Muscle of arm (tissue), 12 donors: ENCODE data around the gene GPSM3. TPM values are rescaled to one million over a fixed set of nuclear protein-coding genes. Genes with fewer than 3 reads are reported as not detected.
A peak's percentile ranks its signal among the peaks of the same experiment; 100 is the strongest.
"Not testable (repeated sequence)": the region's sequence is repeated elsewhere in the genome, so short reads cannot be mapped to it uniquely, and the experiment has no call there.

ENCODE experiments used
- DNase-seq: peaks from one replicate; pipeline ENCODE4 v3.0.0-alpha.2; 2013
- polyA plus RNA-seq, 12 donors: library from polyadenylated mRNA; unstranded; fragments of 120-200 nt; gene quantifications; one replicate each; pipeline ENCODE4 v1.2.1, GENCODE V29; 2013; ENCODE audit not compliant: insufficient read length in 12 of 12

The GPSM3 gene
- polyA plus RNA-seq, 12 donors: 4.5 to 18.0 (median 6.5) TPM; not detected in 1

DNA sequence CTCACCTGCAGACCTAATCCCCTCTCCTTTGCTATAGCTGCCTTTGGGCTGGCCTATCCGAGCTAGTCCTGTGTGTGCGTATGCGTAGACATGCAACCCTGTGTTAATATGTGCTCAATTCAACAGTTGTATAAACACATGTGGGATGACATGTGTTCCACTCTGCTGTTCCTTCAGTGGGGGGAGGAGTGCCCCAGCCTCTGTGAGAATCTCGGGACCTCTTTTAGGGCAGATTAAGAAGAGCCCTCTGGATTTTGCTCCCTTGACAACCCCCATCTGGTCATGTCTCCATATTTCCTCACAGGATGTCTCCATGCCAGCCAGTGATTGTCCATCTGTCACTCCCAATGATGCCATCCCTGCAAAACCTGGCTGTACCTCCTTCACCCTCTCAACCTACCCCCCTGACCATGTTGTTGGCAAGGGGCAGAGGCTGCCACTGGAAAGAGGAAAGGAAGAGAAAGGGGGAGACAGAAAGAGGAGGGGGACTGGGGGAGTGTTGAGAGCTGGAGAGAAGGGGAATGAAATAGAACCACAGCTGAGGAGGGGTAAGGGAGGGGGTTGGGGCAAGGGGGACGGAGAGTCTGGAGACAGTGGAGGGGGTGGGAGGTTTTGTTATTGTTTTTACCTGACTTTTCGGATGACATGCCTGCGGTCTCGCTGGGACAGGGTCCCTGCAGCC lies 41.1 kb downstream of the GPSM3 start:
- no peak for DNase-seq

DNA sequence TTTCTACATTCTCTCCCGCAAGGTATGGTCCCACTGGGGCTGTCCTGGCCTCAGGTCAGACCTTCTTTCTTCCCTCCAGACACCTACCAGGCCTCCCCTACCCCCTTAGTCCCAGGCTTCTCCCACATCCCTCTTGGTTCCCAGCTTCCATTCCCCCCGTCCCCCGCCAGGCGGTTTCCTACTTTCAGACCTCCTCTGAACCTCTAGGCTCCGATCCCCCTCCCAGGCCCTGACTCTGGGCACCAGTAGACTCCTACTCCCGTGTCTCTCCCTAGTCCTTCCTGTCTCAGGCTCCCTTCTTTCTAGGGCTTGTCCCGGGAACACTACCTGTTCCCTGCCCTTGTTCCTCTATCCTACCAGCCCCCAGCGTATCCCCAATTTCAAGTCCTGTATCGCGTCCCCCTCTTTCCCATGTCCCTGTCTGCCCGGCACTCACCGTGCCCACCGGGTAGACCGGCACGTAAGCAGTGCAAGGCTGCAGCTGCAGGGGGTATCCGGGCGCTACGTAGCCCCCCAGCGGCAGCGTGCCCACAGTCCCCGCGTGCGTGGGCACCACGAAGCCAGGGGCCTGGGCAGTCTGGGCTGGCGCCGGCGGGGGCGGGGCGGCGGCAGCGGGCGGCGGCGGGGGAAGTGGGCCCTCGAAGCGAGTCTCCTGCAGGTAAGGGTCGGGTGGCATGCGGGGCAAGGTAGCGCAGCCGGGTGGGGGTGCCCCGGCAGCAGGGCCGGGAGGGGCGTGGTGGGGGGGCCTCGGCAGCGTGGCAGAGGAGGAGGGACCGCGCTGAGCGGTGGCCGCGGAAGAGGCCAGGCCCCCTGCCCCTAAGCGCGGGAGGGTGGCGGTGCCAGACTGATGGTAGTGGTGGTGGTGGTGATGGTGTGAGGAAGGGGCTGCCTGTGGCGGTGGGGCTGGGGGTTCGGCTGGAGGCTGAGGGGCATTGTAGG lies 42.2 kb downstream of the GPSM3 start:
- DNase-seq: no peak

DNA sequence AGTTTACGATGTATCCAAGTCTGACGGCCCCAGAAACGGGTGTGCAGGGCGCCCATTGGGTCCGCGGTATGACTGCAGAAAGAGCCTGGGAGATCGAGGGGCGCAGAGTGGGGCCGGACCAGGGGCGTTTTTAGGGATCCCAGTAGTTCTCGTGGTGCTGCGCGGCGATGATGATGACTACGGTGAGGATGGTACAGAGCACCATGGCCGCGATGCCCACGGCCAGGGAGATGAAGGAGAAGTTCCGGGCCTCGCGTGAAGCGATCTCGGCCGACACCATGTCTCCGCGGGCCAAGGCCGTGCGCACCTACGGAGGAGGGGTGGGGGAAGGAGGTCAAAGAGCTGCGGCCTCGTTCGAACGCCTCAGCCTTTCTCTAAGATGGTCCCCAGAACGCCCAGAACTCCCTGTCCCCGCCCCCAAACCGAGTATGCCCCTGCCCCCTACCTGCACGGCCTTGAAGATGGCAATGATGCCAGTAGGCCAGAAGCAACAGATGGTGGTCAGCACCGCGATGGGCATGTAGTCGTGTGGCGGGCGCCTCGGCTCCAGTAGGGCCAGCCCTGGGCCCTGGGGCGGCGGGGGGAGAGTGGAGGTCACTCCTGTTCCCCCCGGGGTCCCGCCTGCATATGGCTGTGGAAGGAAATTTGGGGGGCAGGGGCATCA lies 43.2 kb downstream of the GPSM3 start:
- no peak for DNase-seq

DNA sequence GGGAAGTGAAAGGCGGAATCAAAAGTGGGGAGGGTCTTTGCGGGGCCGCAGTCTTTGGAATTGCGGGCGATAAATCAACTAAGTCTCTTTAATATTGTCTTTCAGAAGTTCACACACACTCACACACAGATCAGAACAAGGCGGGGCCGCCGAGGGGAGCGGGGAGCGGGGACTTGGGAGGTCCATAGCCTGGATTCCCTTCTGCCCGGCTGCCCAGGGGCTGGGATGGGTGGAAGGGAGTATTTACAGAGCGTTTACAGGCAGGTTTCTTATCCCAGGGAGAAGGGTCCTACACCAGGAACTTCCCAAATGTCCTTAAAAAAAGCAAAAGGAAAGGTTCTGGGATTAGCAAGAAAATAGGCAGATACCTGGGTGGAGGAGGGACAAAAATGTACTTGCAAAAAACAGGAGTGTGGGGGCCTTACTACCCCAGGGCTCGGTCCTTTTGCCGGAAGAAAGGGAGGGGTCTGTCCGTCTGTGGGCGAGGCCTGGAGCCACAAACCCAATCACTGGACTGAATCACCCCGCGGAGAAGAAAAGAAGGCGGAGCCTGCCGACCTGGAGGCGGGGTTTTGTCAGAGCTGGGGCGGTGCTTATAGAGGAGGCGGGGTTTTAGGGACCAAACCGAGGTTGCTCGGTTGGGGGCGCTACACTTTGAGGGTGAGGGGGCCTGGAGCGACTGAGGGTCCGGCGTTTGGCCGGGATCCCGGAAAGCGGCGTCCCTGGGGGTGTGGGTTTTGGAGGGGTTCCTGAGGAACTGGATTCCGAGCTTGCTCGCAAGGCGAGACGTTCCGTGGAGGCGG lies 44.0 kb downstream of the GPSM3 start:
- peak; percentile 64 for DNase-seq

DNA sequence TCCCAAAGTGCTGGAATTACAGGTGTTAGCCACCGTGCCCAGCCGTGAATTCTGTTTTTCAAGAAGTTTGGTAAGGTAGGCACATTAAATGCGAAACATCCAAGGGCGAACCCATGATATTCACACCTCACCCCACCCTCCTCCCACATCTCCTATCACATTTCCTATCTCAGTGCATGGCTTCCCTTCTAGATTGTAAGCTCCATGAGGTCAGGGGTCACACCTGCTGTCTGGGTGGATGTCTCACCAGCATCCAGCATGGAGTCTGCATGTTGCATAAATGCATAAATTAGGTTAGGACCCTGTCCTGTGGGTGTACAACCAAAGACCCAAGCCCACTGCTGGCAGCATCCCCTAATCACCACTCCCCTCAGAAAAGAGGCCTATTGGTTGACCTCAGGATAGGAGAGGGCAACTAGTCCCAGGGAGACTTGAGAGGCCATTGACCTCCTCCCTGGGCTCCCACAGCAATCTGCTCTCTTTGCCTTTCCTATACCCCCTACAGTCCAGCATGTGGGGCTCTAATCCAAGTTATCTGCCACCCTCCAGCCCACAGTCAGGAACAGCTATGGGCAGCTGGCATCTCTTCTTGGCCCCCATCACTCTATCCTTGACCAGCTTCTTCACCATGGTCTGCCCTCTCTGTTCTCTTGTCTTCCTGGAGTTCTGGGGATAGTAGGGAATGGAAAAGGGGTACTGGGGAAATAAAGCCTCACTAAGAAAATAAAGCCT lies 44.9 kb downstream of the GPSM3 start:
- DNase-seq: no peak

DNA sequence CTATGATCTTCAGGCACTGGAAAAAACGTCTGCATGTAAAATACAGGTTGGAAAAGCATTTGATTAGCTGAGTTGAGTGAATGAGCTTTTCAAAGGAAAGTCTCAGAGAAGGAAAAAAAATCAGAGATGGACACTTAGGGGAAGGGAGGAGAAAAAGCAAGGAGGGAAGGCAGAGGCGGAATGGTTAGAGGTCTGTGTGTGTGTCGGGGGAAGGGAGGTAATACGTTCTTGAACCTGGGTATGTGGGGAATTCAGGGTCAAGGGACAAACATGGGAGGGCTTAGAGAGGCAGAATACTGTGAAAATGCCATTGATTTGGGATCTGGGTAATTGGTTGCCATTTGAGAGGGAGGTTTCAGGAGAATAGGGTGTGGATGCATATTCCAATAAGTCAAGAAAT lies 45.8 kb downstream of the GPSM3 start:
- DNase-seq: no peak

DNA sequence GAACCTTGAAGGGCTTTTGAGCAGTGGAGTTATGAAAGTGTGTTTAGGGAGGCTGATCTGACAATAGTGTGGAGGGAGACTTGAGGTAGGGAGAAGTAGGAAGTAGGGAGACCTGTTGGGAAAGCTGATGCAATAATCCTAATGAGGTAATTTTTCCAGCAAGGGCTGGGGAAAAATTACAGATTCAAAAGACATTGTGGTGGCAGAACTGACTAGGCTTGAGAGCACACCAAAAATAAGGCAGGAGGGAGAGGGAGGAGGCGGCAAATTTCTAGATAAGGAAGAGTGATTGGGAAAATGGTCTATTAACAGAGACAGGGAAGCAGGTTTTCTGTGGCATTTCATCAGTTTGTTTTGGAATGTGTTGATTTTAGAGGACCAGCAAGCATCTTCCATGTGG lies 46.2 kb downstream of the GPSM3 start:
- no peak for DNase-seq

DNA sequence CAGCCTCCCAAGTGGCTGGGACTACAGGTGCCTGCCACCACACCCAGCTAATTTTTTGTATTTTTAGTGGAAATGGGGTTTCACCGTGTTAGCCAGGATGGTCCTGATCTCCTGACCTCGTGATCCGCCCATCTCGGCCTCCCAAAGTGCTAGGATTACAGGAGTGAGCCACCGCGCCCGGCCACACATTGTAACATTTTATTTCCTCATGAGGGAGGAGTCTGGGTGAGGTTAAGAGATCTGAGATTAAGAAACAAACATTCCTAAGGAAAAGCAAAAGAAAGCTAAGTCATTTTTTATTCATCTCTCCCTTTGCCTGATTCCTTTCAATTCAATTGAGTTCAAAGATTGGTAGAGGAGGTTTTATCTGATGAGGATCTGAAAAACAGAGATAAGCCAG lies 48.2 kb downstream of the GPSM3 start:
- DNase-seq: not testable (repeated sequence)

Other genes with a start within 250 kb of the GPSM3 start
- 1 to 10 TPM in 9 of 12 donors, under 1 TPM in 1, not detected in 2; 0.97 to 5.8 (median 1.6) TPM for gene CFB, start 246.5 kb downstream of the GPSM3 start, polyA plus RNA-seq
- gene NELFE, start 233.7 kb downstream of the GPSM3 start, polyA plus RNA-seq: 10 to 100 TPM in 11 of 12 donors, not detected in 1; 54.1 to 83.6 (median 59.8) TPM
- gene SKIC2, start 233.5 kb downstream of the GPSM3 start, polyA plus RNA-seq: 10 to 100 TPM in 11 of 12 donors, not detected in 1; 15.5 to 39.5 (median 28.6) TPM
- 10 to 100 TPM in 11 of 12 donors, not detected in 1; 10.8 to 28.9 (median 16.1) TPM for gene DXO, start 220.5 kb downstream of the GPSM3 start, polyA plus RNA-seq
- gene C4A, start 210.6 kb downstream of the GPSM3 start, polyA plus RNA-seq: 10 to 100 TPM in 5 of 12 donors, 1 to 10 TPM in 5, not detected in 2; 4.4 to 20.3 (median 10.1) TPM
- gene C4B, start 177.8 kb downstream of the GPSM3 start, polyA plus RNA-seq: 10 to 100 TPM in 8 of 12 donors, 1 to 10 TPM in 3, not detected in 1; 7.2 to 23.8 (median 12.3) TPM
- gene CYP21A2, start 154.2 kb downstream of the GPSM3 start, polyA plus RNA-seq: 1 to 10 TPM in 3 of 12 donors, under 1 TPM in 7, not detected in 2; 0.21 to 1.1 (median 0.50) TPM
- gene TNXB, start 83.3 kb downstream of the GPSM3 start, polyA plus RNA-seq: 100 to 1,000 TPM in 8 of 12 donors, 10 to 100 TPM in 3, not detected in 1; 76.2 to 208 (median 119) TPM
- gene ATF6B, start 64.4 kb downstream of the GPSM3 start, polyA plus RNA-seq: 10 to 100 TPM in 11 of 12 donors, not detected in 1; 37.2 to 87.1 (median 43.5) TPM
- gene FKBPL, start 62.4 kb downstream of the GPSM3 start, polyA plus RNA-seq: 1 to 10 TPM in 10 of 12 donors, not detected in 2; 2.8 to 5.6 (median 4.1) TPM
- gene PRRT1, start 40.7 kb downstream of the GPSM3 start, polyA plus RNA-seq: 1 to 10 TPM in 9 of 12 donors, under 1 TPM in 1, not detected in 2; 0.86 to 5.9 (median 1.3) TPM
- 10 to 100 TPM in 11 of 12 donors, not detected in 1; 23.9 to 57.7 (median 32.6) TPM for gene PPT2, start 38.5 kb downstream of the GPSM3 start, polyA plus RNA-seq
- 10 to 100 TPM in 11 of 12 donors, not detected in 1; 21.2 to 54.7 (median 27.8) TPM for gene EGFL8, start 28.0 kb downstream of the GPSM3 start, polyA plus RNA-seq
- 10 to 100 TPM in 11 of 12 donors, not detected in 1; 49.5 to 72.1 (median 60.7) TPM for gene AGPAT1, start 16.6 kb downstream of the GPSM3 start, polyA plus RNA-seq
- gene RNF5, start 14.2 kb downstream of the GPSM3 start, polyA plus RNA-seq: 10 to 100 TPM in 11 of 12 donors, not detected in 1; 39.5 to 93.2 (median 46.9) TPM
- gene AGER, start 8.4 kb downstream of the GPSM3 start, polyA plus RNA-seq: 10 to 100 TPM in 3 of 12 donors, 1 to 10 TPM in 8, not detected in 1; 6.1 to 19.7 (median 7.5) TPM
- gene PBX2, start 2.4 kb downstream of the GPSM3 start, polyA plus RNA-seq: 100 to 1,000 TPM in 9 of 12 donors, 10 to 100 TPM in 3; 93.3 to 186 (median 113) TPM
- 10 to 100 TPM in 11 of 12 donors, not detected in 1; 14.7 to 35.8 (median 20.4) TPM for gene NOTCH4, start 31.4 kb upstream of the GPSM3 start, polyA plus RNA-seq
- gene TSBP1, start 179.3 kb upstream of the GPSM3 start, polyA plus RNA-seq: under 1 TPM in 3 of 12 donors, not detected in 9; 0.08 to 0.36 (median 0.11) TPM
- gene BTNL2, start 214.5 kb upstream of the GPSM3 start, polyA plus RNA-seq: 1 to 10 TPM in 3 of 12 donors, under 1 TPM in 5, not detected in 4; 0.16 to 2.1 (median 0.67) TPM
- gene HLA-DRA, start 247.2 kb upstream of the GPSM3 start, polyA plus RNA-seq: 100 to 1,000 TPM in 1 of 12 donors, 10 to 100 TPM in 10, not detected in 1; 18.8 to 115 (median 27.4) TPM